ENCODE results near the gene IFNA7.
"Not testable (repeated sequence)": the region's sequence is repeated elsewhere in the genome, so short reads cannot be mapped to it uniquely, and the experiment has no call there.

The IFNA7 gene

DNA sequence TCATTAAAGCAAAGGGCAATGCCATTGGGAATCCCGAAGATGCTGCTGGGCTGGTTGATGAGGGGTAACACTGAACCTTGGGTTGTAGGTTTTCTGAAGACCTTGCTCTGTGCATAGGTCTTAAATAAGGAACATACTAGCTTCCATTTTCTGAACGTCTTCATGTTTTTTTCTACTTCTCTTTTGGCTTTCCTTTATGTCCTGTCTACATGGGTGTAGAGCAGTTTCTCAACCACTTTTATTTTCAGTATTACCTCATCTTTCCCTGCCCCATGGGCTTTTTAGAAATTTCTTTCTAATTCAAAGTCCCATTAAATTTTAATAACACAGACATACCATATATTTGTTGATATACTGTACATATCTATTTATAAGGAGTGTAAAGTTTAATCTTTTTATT, 37.9 kb upstream of the IFNA7 start, which contains the start of gene IFNA14:
IFNA14 (minus strand) TSS at position 95 of the 400 bp plus-strand sequence; CDS start at position 25, 70 bp downstream.
- peak within 1 kb of the TSS; percentile 22; the same call in 1 of the 2 replicates for H3K4me2 ChIP-seq (ENCODE audit: low read length)
- peaks cover 61% of the 10 kb centered on the region for H3K27me3 ChIP-seq (ENCODE audit: low read depth, low read length)
- no peak within 1 kb of the TSS for H3K27ac ChIP-seq (ENCODE audit: low read length)
- H3K36me3 ChIP-seq (replicated peaks; ENCODE audit: low read depth, low read length), result no peaks in the 10 kb centered on the region
- no peak within 1 kb of the TSS for H2AFZ ChIP-seq (ENCODE audit: low read depth, low read length)
- no peak for TF ChIP-seq EZH2phosphoT487 (IDR thresholded peaks at IDR 0.05; ENCODE audit: low read depth)
- TF ChIP-seq, protein P1, sequence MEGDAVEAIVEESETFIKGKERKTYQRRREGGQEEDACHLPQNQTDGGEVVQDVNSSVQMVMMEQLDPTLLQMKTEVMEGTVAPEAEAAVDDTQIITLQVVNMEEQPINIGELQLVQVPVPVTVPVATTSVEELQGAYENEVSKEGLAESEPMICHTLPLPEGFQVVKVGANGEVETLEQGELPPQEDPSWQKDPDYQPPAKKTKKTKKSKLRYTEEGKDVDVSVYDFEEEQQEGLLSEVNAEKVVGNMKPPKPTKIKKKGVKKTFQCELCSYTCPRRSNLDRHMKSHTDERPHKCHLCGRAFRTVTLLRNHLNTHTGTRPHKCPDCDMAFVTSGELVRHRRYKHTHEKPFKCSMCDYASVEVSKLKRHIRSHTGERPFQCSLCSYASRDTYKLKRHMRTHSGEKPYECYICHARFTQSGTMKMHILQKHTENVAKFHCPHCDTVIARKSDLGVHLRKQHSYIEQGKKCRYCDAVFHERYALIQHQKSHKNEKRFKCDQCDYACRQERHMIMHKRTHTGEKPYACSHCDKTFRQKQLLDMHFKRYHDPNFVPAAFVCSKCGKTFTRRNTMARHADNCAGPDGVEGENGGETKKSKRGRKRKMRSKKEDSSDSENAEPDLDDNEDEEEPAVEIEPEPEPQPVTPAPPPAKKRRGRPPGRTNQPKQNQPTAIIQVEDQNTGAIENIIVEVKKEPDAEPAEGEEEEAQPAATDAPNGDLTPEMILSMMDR (IDR thresholded peaks at IDR 0.05; ENCODE audit: low read depth, low read length), result no peak
- H3K9ac ChIP-seq (ENCODE audit: low read length), result no peak within 1 kb of the TSS
- H3K79me2 ChIP-seq (ENCODE audit: low read length), result no peaks in the 10 kb centered on the region
- no peak within 1 kb of the TSS for H3K4me3 ChIP-seq (ENCODE audit: low read length)
- no peaks in the 10 kb centered on the region for H3K9me3 ChIP-seq (ENCODE audit: insufficient read depth, low read length)
- H3K4me1 ChIP-seq (ENCODE audit: low read length), result peaks cover 20% of the 10 kb centered on the region
- no peaks in the 10 kb centered on the region; the same call in none of the 2 replicates for H4K20me1 ChIP-seq (ENCODE audit: insufficient read depth, low read length)

DNA sequence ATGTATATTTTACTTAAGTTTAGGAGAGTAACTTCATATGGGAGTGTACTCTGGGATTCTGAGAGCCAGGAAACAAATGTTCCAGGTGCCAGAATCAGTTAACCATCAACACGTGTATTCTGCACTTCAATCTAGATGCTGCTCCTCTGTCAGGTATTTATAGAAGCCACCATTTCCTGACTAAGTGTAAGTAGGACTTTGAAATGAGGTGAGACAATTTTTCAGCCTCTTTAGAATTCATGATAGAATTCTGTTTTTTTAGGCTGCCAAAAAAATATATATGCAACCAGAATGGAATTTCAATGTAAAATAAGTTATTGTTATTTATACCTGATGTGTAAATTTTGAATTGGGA, 34.3 kb upstream of the IFNA7 start:
- H3K79me2 ChIP-seq (ENCODE audit: low read length); H2AFZ ChIP-seq (ENCODE audit: low read depth, low read length); H3K4me3 ChIP-seq (ENCODE audit: low read length); H3K9ac ChIP-seq (ENCODE audit: low read length); H3K9me3 ChIP-seq (ENCODE audit: insufficient read depth, low read length); H4K20me1 ChIP-seq (ENCODE audit: insufficient read depth, low read length); H3K27ac ChIP-seq (ENCODE audit: low read length); H3K36me3 ChIP-seq (replicated peaks; ENCODE audit: low read depth, low read length): not testable (repeated sequence)
- Histone ChIP-seq H3K27me3 (ENCODE audit: low read depth, low read length) (peaks cover 39% of the 10 kb centered on the region), H3K4me2 (ENCODE audit: low read length) (peak overlapping the region; percentile 41; the same call in 1 of the 2 replicates), H3K4me1 (ENCODE audit: low read length) (peaks cover 20% of the 10 kb centered on the region)

DNA sequence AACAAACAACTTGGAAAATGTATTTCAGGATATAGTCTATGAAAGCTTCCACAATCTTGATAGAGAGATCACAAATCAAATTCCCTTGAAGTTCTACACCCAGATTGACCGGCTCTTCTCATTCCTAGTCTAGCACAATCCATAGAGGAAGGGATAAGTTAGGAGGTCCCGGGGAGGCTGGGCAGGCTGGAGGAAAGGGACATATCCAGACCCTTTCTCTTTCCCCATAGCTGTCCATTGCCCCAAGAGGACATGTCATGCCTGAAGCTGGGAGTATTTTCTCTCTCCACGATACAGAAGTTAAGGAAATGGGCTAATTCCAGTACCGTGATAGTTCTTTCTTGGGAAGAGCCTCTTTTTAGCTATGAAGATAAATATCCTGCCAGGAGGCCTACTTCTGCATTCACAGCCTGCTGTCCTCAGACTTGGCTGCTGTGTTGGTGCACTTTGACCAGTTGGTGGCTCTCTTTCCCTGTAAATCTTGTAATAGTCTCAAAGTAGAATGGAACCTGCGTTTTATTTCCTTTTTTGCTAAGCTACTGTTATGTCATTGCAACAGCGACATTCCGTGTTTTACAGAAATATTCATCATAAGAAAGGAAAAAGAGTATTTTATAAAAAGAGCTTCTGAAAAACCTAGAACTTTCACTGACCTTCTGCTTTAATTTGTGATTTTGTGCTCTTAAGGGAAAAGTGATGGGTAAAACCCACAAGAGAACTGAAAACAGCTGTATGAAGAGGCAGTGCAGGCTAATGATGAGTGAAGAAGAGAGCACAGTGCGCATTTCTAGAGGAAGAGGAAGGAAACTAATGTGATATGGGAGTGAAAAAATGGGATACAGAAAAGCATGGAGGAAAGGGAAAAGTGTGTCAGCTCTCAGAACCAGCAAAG, 33.7 kb upstream of the IFNA7 start:
- H3K9ac ChIP-seq (ENCODE audit: low read length); H3K27ac ChIP-seq (ENCODE audit: low read length); H4K20me1 ChIP-seq (ENCODE audit: insufficient read depth, low read length); H3K36me3 ChIP-seq (replicated peaks; ENCODE audit: low read depth, low read length); H3K79me2 ChIP-seq (ENCODE audit: low read length); H3K4me3 ChIP-seq (ENCODE audit: low read length); H3K9me3 ChIP-seq (ENCODE audit: insufficient read depth, low read length); H2AFZ ChIP-seq (ENCODE audit: low read depth, low read length): not testable (repeated sequence)
- Histone ChIP-seq H3K27me3 (ENCODE audit: low read depth, low read length) (peaks cover 38% of the 10 kb centered on the region), H3K4me1 (ENCODE audit: low read length) (peaks cover 20% of the 10 kb centered on the region), H3K4me2 (ENCODE audit: low read length) (peak overlapping the region; percentile 41)
- TF ChIP-seq, protein P1 (IDR thresholded peaks at IDR 0.05; ENCODE audit: low read depth, low read length), result peak; percentile 78

DNA sequence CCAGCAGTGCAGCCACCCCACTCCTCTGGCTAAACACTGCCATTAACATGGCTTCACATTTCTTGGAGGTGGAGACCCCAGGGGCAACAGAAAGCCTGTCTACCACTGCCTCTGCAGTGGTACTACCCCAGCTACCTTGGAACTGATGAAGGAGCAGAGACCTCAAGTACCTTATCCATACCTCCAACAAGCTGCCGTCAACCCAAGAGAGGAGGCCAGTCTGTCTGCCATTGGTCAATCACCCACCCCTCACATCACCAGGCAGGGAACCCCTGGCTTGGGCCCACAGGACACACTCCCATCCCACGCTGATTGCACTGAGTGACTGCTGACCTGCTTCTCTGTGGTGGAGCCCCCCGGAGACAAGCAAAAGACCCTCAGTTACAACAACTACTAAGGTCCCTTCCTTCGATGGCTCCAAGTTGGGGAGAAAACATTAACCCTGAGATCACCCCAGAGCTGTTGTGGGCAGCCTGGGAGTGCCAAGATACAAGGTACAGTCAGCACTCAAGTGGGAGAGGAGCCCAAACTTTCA, 32.2 kb upstream of the IFNA7 start:
- Histone ChIP-seq H3K79me2 (ENCODE audit: low read length) (no peaks in the 10 kb centered on the region), H3K9ac (ENCODE audit: low read length) (no peak overlapping the region), H3K4me1 (ENCODE audit: low read length) (peaks cover 11% of the 10 kb centered on the region; the same call in 1 of the 2 replicates), H3K4me2 (ENCODE audit: low read length) (no peak overlapping the region), H4K20me1 (ENCODE audit: insufficient read depth, low read length) (no peaks in the 10 kb centered on the region; the same call in 1 of the 2 replicates), H3K9me3 (ENCODE audit: insufficient read depth, low read length) (no peaks in the 10 kb centered on the region), H2AFZ (ENCODE audit: low read depth, low read length) (no peak overlapping the region), H3K27me3 (ENCODE audit: low read depth, low read length) (peaks cover 29% of the 10 kb centered on the region), H3K4me3 (ENCODE audit: low read length) (no peak overlapping the region), H3K27ac (ENCODE audit: low read length) (no peak overlapping the region), H3K36me3 (replicated peaks; ENCODE audit: low read depth, low read length) (no peaks in the 10 kb centered on the region)
- TF ChIP-seq, protein P1 (IDR thresholded peaks at IDR 0.05; ENCODE audit: low read depth, low read length), result no peak
- TF ChIP-seq EZH2phosphoT487 (IDR thresholded peaks at IDR 0.05; ENCODE audit: low read depth), result no peak

Measured in OCI-LY3 (cell line).